Measurements from ENCODE around the gene UNC13A.

The UNC13A gene

GRCh38 chr19:17616961-17617806 is 71.0 kb downstream of the UNC13A start:
- no peak for TF ChIP-seq CTCF (conservative IDR thresholded peaks at IDR 0.05)
- no peak overlapping the region for H3K27ac ChIP-seq

DNA sequence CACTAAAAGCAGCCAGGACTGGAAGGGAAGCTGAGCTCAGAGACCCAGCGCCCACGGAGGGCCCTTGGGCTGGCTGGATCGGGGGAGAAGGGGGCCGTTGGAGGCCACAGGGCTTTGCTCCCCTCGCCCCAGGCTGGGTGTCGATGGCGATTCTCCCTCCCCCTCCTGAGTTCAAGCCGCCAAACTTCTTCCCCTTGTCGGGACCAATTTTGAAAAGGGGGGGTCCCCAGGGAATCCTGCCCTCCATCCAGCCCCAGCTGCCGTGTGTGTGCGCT is 71.5 kb downstream of the UNC13A start:
- TF ChIP-seq CTCF (conservative IDR thresholded peaks at IDR 0.05), result no peak
- H3K27ac ChIP-seq, result no peak overlapping the region

- TF ChIP-seq CTCF (conservative IDR thresholded peaks at IDR 0.05), result no peak
- H3K27ac ChIP-seq, result no peak overlapping the region
Measured at GRCh38 chr19:17615889-17616685, 72.1 kb downstream of the UNC13A start.

- no peak for TF ChIP-seq CTCF (conservative IDR thresholded peaks at IDR 0.05)
Measured at GRCh38 chr19:17614476-17614875, 73.7 kb downstream of the UNC13A start.

GRCh38 chr19:17611462-17612244 is 76.5 kb downstream of the UNC13A start:
- no peak overlapping the region for H3K27ac ChIP-seq
- no peak for TF ChIP-seq CTCF (conservative IDR thresholded peaks at IDR 0.05)

More at GRCh38 chr19:17614476-17614875, 73.7 kb downstream of the UNC13A start:
- no peak overlapping the region for H3K27ac ChIP-seq

DNA sequence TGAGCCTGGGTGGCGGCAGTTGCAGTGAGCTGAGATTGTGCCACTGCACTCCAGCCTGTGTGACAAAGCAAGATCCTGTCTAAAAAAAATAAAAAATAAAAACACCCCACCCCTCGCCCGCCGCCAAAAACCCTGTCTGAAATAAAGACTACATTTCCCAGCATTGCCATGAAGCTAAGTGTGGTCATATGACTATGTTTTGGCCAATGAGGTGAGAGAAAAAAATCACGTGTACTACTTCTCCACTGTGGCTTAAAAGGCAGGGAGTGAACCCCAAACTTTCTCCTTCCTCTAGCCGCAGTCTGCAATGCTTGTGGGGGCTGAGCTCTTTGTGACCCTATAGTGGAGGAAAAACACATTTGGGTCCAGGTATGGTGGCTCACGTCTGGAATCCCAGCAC is 77.8 kb downstream of the UNC13A start:
- TF ChIP-seq CTCF (conservative IDR thresholded peaks at IDR 0.05), result no peak
- no peak overlapping the region for H3K27ac ChIP-seq

GRCh38 chr19:17607936-17608335 is 80.2 kb downstream of the UNC13A start:
- TF ChIP-seq CTCF (conservative IDR thresholded peaks at IDR 0.05), result no peak
- H3K27ac ChIP-seq, result no peak overlapping the region

Data from VCaP (cell line).